Keratinocyte (primary cell): ENCODE measurements around the gene RNF6. TPM values are rescaled to one million over a fixed set of nuclear protein-coding genes. Genes with fewer than 3 reads are reported as not detected.

Experiments used
- DNase-seq: peaks from one replicate; pipeline ENCODE4 v3.0.0-alpha.2; 2011; ENCODE audit warnings: low read depth, missing footprints, low spot score
- FAIRE-seq: peaks from 2 replicates; lab custom pipeline; 2011; peaks lifted over from hg19 to GRCh38; lab: Jason Lieb, UNC
- H2AFZ ChIP-seq: 2 replicates; pipeline ENCODE4 v1.6.0; 2012; ENCODE audit warnings: low read length, control low read depth, inconsistent platforms; ENCODE audit not compliant: control insufficient read depth
- H3K27ac ChIP-seq: 2 replicates; pipeline ENCODE4 v1.5.1; 2011; ENCODE audit warnings: low read length; ENCODE audit not compliant: control insufficient read depth, insufficient read depth
- H3K27me3 ChIP-seq: 3 replicates; pipeline ENCODE4 v1.6.0; 2011; ENCODE audit warnings: low read length; ENCODE audit not compliant: control insufficient read depth, insufficient read depth; ENCODE audit errors: extremely low read depth
- H3K36me3 ChIP-seq, 2 experiments: 2 replicates in 1 of 2; 3 replicates in 1 of 2; pipeline ENCODE4 v1.5.1; 2011; ENCODE audit warnings: low read length in 2 of 2, mild to moderate bottlenecking in 1 of 2; ENCODE audit not compliant: control insufficient read depth in 2 of 2, insufficient read depth in 2 of 2; ENCODE audit errors: extremely low read depth in 1 of 2
- H3K4me1 ChIP-seq: 3 replicates; pipeline ENCODE4 v1.5.1; 2011; ENCODE audit warnings: low read length; ENCODE audit not compliant: control insufficient read depth, insufficient read depth; ENCODE audit errors: extremely low read depth
- H3K4me2 ChIP-seq: 3 replicates; pipeline ENCODE4 v1.6.0; 2011; ENCODE audit warnings: low read depth, low read length; ENCODE audit not compliant: control insufficient read depth, insufficient read depth; ENCODE audit errors: extremely low read depth
- H3K4me3 ChIP-seq, 3 experiments: fragments of 200-600 bp in 1 of 3; sonication (generic) in 1 of 3; 2 replicates in 2 of 3; 3 replicates in 1 of 3; pipeline ENCODE4 v1.5.1; 2011 to 2016; ENCODE audit warnings: low read length in 3 of 3, mild to moderate bottlenecking in 3 of 3, control low read depth in 2 of 3, inconsistent platforms in 1 of 3, low read depth in 1 of 3, mixed read lengths in 1 of 3, mixed run types in 1 of 3, moderate library complexity in 1 of 3; ENCODE audit not compliant: control insufficient read depth in 2 of 3, insufficient read depth in 2 of 3; ENCODE audit errors: extremely low read depth in 1 of 3
- H3K79me2 ChIP-seq: 2 replicates; pipeline ENCODE4 v1.6.0; 2012; ENCODE audit warnings: low read length; ENCODE audit not compliant: control insufficient read depth, insufficient read depth
- H3K9ac ChIP-seq: 3 replicates; pipeline ENCODE4 v1.6.0; 2011; ENCODE audit warnings: low read length; ENCODE audit not compliant: control insufficient read depth, insufficient read depth; ENCODE audit errors: extremely low read depth
- H3K9me1 ChIP-seq: 3 replicates; pipeline ENCODE4 v1.6.0; 2011; ENCODE audit warnings: low read length; ENCODE audit not compliant: control insufficient read depth, insufficient read depth; ENCODE audit errors: extremely low read depth
- H3K9me3 ChIP-seq: 2 replicates; pipeline ENCODE4 v1.5.1; 2012; ENCODE audit warnings: low read depth, low read length; ENCODE audit not compliant: control insufficient read depth
- H4K20me1 ChIP-seq: 3 replicates; pipeline ENCODE4 v1.6.0; 2011; ENCODE audit warnings: low read length; ENCODE audit not compliant: control insufficient read depth, insufficient read depth; ENCODE audit errors: extremely low read depth
- CTCF ChIP-seq, 3 experiments: IDR thresholded peaks in 1 of 3; conservative IDR thresholded peaks in 1 of 3; optimal IDR thresholded peaks in 1 of 3; 2 replicates in 2 of 3; 3 replicates in 1 of 3; pipeline versions ENCODE3 to v1.5.1; 2011; ENCODE audit warnings: low read length in 3 of 3, mild to moderate bottlenecking in 3 of 3, moderate library complexity in 2 of 3, control low read depth in 1 of 3, inconsistent platforms in 1 of 3; ENCODE audit not compliant: insufficient read depth in 2 of 3; ENCODE audit errors: extremely low read depth in 1 of 3
- EZH2 ChIP-seq: IDR thresholded peaks from one replicate; pipeline ENCODE4 v1.6.1; 2012; ENCODE audit warnings: inconsistent platforms, mild to moderate bottlenecking, low read length, moderate library complexity
- dilution Hi-C: fragments of 300-500 bp; cut with MboI; formaldehyde crosslinking; loops from one replicate; pipeline ENCODE4 v1.7.0; 2020; ENCODE audit warnings: low sequenced_read_pairs; ENCODE audit not compliant: extremely low pct_ligation_motif_present
- polyA plus RNA-seq, 5 experiments: library from polyadenylated mRNA; depleted of rRNA in 3 of 5; stranded (reverse) in 3 of 5; stranded (forward) in 1 of 5; unstranded in 1 of 5; fragments of >200 nt; gene quantifications; 1 replicate in 1 of 5; 2 replicates in 3 of 5; 3 replicates in 1 of 5; pipeline versions ENCODE4 v1.2.1 to v1.2.3, GENCODE V29; 2011 to 2012; ENCODE audit warnings: missing spikeins in 2 of 5, low read depth in 1 of 5, low replicate concordance in 1 of 5

The RNF6 gene
- polyA plus RNA-seq, 1 donor (not counting 4 experiments of a cell fraction or from before 2014, with no cell fraction given) = 48.7 TPM

- no peaks in the 10 kb centered on the region for H3K4me1 ChIP-seq
- no peak overlapping the region for H2AFZ ChIP-seq
- H3K27ac ChIP-seq = no peak overlapping the region
- no peaks in the 10 kb centered on the region for H3K27me3 ChIP-seq
- H3K79me2 ChIP-seq = no peaks in the 10 kb centered on the region
- dilution Hi-C loops = no loop called here
- no peaks in the 10 kb centered on the region for H3K36me3 ChIP-seq
- H3K4me2 ChIP-seq = no peak overlapping the region
- TF ChIP-seq EZH2 (no peak), CTCF (optimal IDR thresholded peaks at IDR 0.05 in 1 of 3, IDR thresholded peaks at IDR 0.05 in 1 of 3, conservative IDR thresholded peaks at IDR 0.05 in 1 of 3; ENCODE audit: extremely low read depth in 1 of 3, insufficient read depth in 2 of 3, low read length in 3 of 3) (no peak)
- no peak overlapping the region for H3K4me3 ChIP-seq
- no peak overlapping the region for H3K9ac ChIP-seq
- no peaks in the 10 kb centered on the region for H3K9me3 ChIP-seq
- FAIRE-seq (no peak), DNase-seq (no peak)
- no peaks in the 10 kb centered on the region for H3K9me1 ChIP-seq
- H4K20me1 ChIP-seq = no peaks in the 10 kb centered on the region
These were observed 19.6 kb downstream of the RNF6 start for GRCh38 chr13:26202365-26202972.

GRCh38 chr13:26200811-26201210 lies 21.3 kb downstream of the RNF6 start:
- H3K9ac ChIP-seq = no peak overlapping the region
- DNase-seq (no peak), FAIRE-seq (no peak)
- no peaks in the 10 kb centered on the region for H3K4me1 ChIP-seq
- dilution Hi-C loops = no loop called here
- H3K4me3 ChIP-seq = no peak overlapping the region
- no peaks in the 10 kb centered on the region for H3K36me3 ChIP-seq
- no peaks in the 10 kb centered on the region for H3K27me3 ChIP-seq
- H2AFZ ChIP-seq = no peak overlapping the region
- H3K27ac ChIP-seq = no peak overlapping the region
- no peaks in the 10 kb centered on the region for H4K20me1 ChIP-seq
- no peak for TF ChIP-seq CTCF (optimal IDR thresholded peaks at IDR 0.05 in 1 of 3, IDR thresholded peaks at IDR 0.05 in 1 of 3, conservative IDR thresholded peaks at IDR 0.05 in 1 of 3; ENCODE audit: extremely low read depth in 1 of 3, insufficient read depth in 2 of 3, low read length in 3 of 3)
- TF ChIP-seq EZH2 = no peak
- no peak overlapping the region for H3K4me2 ChIP-seq
- no peaks in the 10 kb centered on the region for H3K79me2 ChIP-seq
- no peaks in the 10 kb centered on the region for H3K9me3 ChIP-seq
- no peaks in the 10 kb centered on the region for H3K9me1 ChIP-seq
